Vagina (tissue), 2 donors: ENCODE results near the gene COX7A2L.

Experiments used
- POLR2A ChIP-seq, 2 donors: fragments of 450-650 bp; IDR thresholded peaks; one replicate each; pipeline ENCODE4 v1.6.1; 2017; ENCODE audit warnings: antibody characterized with exemption in 2 of 2, mild to moderate bottlenecking in 2 of 2, moderate library complexity in 2 of 2
- POLR2AphosphoS5 ChIP-seq, 2 donors: sonication (generic); formaldehyde crosslinking; IDR thresholded peaks; one replicate each; pipeline ENCODE4 v1.9.0; 2017; ENCODE audit warnings: antibody characterized with exemption in 2 of 2, mild to moderate bottlenecking in 2 of 2, low read depth in 1 of 2; ENCODE audit not compliant: insufficient read depth in 1 of 2
- TF ChIP-seq, protein P1 (sequence below), 3 experiments: fragments of 450-650 bp in 2 of 3; fragments of 200-600 bp in 1 of 3; sonication (generic) in 1 of 3; IDR thresholded peaks; one replicate each; pipeline ENCODE4 v1.5.1; 2017 to 2019; ENCODE audit warnings: antibody characterized with exemption in 3 of 3, mild to moderate bottlenecking in 2 of 3, moderate library complexity in 2 of 3

DNA sequence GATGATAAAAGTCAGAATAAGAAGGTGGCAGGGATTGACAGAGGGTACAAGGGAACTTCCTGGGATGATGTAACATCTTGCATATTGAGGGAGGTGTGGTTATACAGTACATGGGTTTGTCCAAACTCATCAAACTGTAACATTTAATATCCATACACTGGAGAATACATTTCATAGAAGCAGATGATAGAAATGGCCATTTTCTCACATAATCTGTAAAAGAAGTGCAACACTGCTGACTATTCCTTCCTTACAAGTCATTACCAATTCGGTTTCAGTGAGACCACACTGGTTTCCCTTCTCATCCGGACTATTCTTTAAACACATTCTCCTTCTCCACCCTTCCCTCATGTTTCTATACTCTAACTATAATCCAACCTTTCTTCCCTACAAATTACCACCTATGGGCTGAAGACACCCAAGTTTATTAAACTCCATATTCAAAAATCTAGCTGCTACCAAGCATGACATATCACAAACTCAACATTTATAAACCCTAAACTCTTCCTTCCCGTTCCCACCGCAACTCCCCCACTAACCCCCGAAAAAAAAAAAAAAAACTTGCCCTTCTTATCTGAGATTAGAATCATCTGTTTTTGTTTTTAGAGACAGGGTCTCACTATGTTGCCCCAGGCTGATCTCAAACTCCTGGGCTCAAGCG lies 1.6 kb downstream of the COX7A2L start:
- TF ChIP-seq, protein P1, sequence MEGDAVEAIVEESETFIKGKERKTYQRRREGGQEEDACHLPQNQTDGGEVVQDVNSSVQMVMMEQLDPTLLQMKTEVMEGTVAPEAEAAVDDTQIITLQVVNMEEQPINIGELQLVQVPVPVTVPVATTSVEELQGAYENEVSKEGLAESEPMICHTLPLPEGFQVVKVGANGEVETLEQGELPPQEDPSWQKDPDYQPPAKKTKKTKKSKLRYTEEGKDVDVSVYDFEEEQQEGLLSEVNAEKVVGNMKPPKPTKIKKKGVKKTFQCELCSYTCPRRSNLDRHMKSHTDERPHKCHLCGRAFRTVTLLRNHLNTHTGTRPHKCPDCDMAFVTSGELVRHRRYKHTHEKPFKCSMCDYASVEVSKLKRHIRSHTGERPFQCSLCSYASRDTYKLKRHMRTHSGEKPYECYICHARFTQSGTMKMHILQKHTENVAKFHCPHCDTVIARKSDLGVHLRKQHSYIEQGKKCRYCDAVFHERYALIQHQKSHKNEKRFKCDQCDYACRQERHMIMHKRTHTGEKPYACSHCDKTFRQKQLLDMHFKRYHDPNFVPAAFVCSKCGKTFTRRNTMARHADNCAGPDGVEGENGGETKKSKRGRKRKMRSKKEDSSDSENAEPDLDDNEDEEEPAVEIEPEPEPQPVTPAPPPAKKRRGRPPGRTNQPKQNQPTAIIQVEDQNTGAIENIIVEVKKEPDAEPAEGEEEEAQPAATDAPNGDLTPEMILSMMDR (IDR thresholded peaks at IDR 0.05) = no peak
- no peak for TF ChIP-seq POLR2AphosphoS5 (IDR thresholded peaks at IDR 0.05; ENCODE audit: insufficient read depth in 1 of 2, low read depth in 1 of 2)
- TF ChIP-seq POLR2A (IDR thresholded peaks at IDR 0.05) = no peak
